SHP77 treated with DMSO at 0.1 percent for 48 hours (cell line): ENCODE measurements around the gene NUP133.
"Not testable (repeated sequence)": the region's sequence is repeated elsewhere in the genome, so short reads cannot be mapped to it uniquely, and the experiment has no call there.

Experiments used
- DNase-seq: peaks from one replicate; lab custom pipeline; 2025; lab: John Stamatoyannopoulos, UW

NUP133 gene

DNA sequence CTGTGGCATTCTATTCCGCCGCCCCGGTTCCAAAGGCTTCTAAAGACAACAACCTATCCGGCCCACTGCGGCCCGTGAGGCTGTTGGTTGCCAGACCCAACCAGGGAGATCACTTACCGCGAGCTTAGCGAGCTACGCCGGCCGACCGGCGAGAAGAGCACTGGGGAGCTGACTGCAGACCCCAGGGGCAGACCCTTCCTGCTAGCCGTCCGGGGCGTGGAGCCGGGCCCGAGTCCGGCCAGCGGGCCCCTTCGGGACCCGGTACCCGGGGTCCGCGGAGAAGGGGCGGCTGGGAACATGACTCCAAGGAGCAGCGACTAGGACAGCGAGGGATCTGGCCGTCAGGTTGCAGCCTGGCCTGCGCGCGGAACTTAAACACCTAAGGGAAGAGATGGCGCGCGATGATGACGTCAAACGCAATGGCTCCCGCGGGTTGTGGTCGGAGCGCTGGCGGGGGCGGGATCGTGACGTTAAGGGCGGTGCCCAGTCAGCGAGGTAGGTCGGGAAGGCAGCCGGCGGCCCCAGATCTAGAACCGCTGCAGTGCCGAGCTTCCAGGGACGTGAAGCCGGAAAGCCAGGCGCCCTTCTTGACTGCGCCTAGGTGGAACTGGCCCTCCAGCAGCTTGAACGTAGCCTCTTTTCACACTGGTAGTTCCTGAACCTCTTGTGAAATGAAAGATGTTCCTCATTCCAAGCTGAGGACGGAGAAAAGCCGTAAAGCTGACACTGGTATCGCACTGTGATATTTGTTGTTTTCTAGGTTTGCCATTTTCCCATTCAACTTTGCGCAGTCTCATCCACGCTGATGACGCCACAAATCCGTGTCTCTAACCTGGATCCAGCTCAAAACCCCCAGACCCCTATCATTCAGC, at the start of gene NUP133:
Gene NUP133 (minus strand): TSS at position 391 of the 872 bp plus-strand sequence. CDS start 92 bp downstream, at position 299.
- DNase-seq = peak; percentile 94

DNA sequence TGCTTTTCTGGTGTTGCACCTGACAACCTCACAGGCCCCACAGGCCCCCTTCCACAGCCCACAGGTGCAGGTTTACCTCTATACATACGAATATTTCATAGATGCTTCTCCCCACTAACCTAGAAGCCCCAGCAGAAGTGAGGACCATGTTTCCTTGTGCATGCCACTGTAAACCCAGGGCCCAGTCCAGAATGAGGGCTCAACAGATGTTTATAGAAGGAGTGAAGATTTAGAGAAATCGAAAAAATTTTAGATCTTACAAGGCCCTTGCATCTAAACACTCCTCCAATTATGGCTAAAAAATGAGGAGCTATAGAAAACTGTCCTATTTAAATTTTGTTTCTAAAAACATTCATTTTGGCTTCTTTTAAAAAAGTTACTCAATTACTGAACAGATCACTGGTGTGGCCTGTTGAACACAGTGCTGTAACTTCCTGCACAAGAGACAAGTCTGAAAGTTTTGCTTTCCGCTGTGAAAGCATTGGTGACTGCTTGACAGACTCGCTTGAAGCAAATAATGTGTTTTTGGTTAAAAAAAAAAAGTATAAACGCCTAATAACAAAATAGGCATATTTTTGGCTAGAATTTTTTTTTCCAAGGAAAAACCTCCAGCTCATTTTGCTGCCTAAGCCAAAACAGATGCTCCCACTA, 49.2 kb upstream of the NUP133 start:
- no peak for DNase-seq

DNA sequence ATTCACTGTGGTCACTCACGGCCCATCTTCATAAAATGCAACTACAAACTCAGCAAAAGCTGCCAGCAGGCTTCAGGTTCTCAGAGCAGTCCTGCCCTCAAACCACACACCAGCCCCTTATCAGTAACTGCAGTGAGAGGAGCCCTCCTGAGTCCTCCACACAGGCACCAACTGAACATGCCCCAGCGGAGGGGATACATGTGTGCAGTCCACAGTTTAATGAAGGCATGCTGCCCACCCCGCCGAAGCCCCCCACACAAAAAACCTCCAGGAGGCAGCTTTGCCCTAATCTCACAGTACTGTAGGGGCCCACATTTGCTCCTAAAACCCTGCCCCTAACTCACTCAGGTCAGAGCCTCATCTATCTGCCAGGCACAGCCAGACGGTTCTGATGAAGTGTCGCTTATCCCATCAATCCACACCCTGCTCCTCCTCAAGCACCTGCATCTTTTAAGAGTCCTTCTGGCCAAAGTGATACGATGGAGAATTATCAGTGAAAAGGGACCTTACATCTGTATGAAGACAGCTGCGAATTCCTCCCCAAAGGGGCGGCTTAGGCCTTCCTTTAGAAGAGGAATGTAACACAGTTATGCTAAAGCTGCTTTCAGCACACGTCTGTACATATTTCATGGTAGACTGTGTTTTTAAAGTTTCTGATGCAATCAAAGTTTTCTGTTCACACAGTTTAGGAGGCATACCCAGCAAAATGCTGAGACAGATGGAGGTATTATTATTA, 46.9 kb upstream of the NUP133 start:
- no peak for DNase-seq

DNA sequence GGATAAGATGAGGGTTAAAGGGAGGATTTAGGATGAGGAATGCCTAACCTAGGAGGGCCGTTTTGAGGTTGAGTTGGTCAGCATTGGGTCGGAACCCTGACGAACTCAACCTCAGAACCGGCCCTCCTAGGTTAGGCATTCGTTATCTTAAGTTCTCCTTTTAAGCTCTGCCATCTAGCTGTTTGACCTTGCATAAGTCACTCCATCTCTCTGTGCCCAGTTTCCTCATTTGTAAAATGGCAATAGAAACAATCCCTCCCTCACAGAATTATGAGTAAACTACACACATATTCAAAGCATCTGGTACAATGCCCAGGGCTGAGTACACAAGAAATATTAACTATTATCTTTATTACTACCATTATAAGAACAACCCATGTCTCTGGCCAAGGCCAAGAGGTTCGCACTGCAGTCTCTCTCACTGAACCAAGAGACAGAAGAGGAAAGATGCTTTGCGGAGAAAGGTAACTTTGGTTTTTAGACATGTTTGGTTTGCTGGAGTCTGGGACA, 45.5 kb upstream of the NUP133 start:
- no peak for DNase-seq

DNA sequence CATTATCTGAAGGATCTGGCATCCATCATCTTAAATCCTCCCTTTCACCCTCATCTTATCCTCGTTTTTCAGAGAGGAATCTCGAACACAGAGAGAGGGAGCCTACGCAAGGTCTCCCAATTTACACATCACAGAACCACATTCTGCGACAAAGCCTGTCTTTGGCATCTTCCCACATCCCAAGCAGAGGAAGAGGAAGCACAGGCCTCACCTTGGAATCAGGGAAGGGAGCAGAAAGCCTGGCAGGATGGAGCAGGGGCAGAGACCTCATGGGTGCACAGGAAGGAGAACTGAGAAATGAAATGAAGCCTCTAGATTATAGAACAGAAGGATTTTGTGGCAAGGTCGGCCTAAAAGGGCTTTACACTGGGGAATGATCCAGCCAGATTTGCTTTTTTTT, 44.6 kb upstream of the NUP133 start:
- DNase-seq = no peak

DNA sequence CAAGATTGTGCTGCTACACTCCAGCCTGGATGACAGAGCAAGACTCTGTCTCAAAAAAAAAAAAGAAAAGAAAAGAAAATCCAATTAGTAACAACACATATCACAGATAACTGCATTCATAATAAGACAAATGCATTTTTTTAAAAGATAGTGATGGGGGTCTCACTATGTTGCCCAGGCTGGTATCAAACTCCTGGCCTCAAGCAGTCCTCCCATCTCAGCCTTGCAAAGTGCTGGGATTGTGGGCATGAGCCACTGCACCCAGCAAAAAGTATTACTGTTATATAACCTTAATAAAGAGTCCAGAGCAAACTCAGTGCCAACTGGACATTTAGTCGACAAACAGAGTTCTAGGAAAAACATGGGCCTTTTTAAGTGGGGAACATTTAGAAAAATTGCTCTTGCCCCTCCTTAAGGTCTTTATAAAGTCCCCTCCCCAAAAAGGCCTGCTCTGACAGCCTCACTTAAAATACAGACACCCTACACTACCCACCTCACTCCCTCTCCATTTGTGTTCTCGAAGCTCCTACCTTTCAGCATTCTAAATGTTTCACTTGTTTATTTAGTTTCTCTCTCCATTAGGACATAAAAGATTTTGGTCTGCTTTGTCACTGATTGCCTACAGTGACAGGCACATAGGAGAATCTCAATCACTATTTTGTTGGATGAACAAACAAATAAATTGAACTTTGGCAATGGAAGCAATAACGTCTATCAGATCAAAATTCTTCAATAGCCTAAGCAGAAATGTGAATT, 42.8 kb upstream of the NUP133 start:
- DNase-seq = no peak

DNA sequence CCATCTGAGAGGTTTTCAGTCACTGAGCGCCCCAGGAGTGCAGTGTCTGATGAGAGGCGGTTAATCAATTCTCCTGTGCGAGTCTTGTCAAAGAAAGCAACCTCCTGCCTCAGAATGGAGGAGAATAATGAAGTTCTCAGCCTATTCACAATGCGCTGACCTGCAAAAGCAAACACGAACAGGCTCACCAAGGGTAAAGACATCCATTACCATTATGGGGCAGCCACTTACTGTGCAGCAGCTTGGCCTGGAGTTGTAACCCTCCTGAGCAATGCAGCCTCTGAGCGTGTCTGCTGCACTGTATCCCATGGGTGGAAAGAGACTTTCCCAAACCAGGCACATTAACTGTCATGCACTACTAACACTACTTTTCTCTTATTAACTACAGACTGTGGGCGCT, 39.4 kb upstream of the NUP133 start:
- no peak for DNase-seq

DNA sequence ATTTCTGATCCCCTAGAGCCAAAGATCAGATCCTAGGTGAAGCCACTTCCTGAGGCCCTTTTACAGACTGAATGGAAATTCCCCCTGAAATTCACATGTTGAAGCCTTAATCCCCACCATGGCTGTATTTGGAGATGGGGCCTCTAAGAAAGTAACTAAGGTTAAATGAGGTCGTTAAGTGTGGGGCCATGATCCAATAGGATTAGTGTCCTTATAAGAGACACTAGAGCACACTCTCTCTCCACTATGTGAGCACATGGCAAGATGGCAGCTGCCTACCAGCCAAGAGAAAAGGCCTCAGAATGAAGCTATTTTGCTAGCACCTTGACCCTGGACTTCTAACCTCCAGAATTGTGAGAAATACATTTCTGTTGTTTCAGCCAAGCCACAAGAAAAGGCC, 36.4 kb upstream of the NUP133 start:
- DNase-seq = no peak

DNA sequence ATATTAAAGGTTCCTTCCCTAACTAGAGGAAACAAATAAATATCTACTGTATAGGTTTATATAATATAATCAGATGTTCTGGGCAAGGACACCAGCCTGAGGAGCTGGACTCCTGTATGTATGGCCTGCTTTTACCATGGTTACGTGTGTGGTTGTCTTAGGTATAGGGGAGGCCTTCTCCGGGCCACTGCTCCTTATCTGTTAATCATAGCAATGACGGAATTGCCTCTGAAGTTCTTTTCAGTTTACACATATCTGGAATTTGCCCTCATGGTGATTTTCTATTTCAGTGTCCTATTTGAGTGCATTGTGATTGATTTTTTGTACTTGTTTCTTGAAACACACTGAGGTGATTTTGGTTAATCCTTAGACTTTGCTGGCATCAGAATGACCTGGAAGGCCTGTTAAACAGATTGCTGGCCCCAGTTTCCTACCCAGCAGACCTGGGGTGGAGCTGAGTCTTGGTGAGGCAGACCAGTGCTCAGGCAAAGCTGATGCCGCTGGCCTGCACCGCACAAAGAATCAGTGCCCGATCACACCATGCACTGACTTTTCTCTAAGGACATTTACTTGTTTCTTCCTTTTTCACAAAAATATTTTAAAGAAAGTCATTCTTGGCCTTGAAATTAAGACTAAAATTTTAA, 31.8 kb upstream of the NUP133 start:
- DNase-seq = no peak

DNA sequence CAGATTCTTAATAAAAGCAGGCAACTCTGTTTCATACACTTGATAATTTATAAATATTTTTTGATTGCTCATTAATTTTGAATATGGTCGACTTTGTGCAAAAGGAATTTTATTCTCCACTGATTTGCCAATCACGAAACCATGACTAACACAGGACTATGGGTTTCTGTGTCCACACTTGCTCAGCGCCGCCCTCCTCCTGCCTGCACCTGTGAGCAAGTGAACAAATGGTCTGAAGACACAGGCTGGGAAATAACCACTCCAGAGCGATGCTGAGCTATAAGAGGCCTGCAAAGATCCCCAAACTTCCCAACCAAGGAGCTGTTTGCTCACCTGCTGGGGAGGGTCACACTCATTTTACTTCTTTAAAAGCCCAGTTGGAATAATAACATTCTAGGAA, 30.8 kb upstream of the NUP133 start:
- no peak for DNase-seq

DNA sequence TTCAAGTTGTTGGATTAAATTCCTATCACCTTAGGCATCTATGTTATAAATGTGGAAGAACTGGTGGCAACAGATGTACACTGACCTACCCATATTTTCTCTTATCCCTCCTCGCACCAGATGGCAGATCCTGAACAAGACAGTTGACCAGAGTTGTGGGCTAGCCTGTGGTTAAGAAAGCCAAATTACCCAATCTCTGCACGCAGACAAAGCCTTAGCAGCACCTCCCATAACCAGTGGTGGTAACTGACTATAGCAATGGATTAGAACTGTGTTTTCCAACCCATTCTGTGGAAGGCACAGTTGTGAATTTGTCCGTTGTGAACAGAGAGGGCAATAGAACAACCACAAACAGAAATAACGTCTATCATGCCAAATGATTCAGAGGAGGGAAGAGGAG, 29.8 kb upstream of the NUP133 start:
- DNase-seq = no peak

DNA sequence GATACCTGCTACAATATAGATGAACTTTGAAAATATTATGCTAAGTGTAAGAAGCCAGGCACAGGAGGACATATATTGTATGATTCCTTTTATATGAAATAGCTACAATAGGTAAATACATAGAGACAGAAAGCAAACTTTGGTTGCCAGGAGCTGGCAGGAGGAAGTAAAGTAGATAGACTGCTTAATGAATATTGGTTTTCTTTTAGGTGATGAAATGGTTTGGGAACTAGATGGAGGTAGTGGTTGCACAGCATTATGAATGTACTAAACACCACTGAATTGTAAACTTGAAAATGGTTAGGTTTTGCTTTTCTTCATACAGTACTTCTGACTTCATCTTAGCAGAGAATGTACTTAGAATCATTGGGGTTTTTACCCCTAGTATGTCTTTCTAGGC, 28.8 kb upstream of the NUP133 start:
- no peak for DNase-seq

DNA sequence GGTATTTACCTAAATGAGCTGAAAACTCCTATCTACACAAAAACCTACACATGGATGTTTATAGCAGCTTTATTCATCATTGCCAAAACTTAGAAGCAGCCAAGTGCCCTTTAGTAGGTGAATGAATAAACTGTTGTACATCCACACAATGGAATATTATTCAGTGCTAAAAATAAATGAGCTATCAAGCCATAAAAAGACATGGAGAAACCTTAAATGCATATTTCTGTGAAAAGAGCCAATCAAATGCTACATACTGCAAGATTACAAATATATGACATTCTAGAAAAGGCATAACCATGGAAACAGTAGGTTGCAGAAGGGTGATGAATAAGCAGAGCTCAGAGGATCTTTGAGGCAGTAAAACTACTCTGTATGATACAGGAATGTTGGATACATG, 27.1 kb upstream of the NUP133 start:
- DNase-seq = no peak

DNA sequence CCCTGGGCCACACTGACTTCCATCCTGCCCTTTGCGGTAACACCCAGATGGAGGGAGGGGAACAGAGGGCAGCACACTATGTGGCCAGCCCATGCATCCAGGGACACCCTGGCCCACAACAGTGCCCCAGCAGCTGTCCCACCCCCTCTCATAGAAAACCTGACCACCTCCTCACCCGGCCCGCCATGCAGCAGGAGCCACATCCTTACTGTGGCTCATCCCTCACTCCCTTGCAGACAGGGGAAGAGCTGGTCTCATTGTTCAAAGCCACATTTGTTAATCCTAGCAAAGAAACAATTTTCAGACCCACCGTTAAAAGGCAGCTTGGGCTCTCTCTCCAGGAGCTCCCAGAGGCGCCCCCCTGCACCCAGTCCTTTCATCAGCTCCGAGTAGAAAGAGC, 23.2 kb upstream of the NUP133 start:
- no peak for DNase-seq

DNA sequence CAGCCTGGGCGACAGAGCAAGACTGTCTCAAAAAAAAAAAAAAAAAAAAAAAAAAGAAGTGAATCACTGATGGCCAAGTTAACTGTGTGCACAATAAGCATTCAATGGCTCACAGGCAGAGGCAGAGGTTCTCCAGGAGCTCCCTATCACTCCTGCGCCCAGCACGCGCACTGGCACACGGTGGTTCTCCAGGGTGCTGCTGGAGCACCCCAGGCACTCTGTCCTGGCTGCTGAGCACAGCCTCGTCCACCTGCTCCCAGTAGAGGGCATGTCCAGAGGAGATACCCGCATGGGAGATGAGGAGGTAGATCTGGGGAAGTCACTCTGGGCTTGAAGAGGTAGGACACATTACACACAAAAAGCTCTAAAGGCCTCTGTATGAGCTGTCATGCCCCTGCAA, 21.5 kb upstream of the NUP133 start:
- DNase-seq = no peak

DNA sequence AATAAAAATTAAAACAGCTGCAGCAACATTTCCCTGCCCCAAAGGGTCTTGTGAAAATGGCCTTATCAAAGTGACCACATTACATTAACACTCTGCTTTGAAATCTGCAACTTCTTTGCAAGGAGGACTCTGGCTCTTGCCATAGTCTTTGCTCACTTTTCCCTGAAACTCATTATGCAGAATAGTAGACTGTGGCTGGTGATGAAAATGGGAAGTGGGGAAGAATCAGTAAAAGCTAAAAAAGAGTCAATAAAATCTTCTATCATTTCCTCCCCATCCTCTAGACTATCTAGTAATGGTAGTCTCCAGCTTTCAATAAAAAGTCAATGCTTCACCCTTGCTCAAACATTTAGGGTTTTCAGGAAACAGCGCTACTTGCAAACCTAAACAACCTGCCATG, 18.6 kb upstream of the NUP133 start:
- no peak for DNase-seq

DNA sequence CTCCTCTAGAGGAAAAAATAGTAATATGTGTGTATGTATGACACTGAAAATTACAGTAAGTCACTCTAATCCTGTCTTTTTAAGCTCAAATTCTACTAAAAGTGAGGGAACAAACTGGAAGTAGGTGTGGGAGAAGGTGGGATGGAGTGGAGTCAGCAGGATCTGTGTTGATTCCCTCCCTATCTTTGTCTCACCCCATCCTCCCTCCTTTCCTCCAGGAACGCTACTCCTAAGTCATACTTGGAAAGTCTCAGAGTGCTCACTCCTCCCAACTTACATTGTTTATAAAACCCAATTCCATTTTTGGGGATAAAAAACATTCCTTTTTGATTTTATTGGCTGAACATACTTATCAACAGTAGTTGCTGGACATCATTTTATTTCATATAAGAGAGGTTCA, 14.9 kb upstream of the NUP133 start:
- no peak for DNase-seq

DNA sequence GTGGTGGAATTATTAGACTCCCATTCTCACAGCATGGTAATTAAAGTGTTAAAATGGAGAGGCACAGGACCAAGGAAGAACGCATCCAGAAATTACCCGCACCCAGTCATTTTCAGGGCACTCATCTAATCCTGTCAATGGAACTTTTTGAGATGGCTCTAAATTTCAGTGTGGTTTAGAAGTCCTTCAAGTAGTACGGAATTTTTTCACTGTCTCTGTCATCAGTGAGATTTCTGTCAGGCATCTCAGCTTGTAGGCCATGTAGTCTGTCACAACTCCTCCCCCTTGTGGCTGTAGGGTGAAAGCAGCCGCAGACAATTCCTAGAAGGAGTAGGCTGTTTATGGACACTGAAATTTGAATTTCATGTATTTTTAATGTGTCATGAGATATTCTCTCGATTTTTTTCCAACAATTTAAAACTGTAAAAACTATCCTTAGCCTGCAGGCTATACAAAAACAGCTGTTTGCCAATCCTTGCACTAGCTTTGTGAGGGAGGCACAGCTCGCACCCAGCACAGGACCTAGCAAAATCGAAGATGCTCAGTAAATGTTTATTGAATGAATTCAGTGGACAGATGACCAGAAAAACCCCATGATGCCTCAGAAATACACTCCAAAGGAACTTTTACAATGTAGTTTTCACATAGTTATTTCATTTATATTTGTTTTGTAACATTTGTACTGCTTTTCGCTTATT, 6.6 kb upstream of the NUP133 start:
- DNase-seq = peak; percentile 7

DNA sequence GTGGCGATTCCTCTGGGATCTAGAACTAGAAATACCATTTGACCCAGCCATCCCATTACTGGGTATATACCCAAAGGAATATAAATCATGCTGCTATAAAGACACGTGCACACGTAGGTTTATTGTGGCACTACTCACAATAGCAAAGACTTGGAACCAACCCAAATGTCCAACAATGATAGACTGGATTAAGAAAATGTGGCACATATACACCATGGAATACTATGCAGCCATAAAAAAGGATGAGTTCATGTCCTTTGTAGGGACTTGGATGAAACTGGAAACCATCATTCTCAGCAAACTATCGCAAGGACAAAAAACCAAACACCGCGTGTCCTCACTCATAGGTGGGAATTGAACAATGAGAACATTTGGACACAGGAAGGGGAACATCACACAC, 3.5 kb upstream of the NUP133 start:
- DNase-seq = not testable (repeated sequence)

DNA sequence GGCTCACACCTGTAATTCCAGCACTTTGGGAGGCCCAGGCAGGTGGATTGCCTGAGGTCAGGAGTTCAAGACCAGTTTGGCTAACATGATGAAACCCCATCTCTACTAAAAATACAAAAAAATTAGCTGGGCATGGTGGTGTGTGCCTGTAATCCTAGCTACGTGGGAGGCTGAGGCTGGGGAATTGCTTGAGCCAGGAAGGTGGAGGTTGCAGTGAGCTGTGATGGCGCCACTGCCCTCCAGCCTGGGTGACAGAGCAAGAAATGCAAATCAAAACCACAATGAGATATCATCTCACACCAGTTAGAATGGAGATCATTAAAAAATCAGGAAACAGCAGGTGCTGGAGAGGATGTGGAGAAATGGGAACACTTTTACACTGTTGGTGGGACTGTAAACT, 3.1 kb upstream of the NUP133 start:
- DNase-seq = not testable (repeated sequence)

DNA sequence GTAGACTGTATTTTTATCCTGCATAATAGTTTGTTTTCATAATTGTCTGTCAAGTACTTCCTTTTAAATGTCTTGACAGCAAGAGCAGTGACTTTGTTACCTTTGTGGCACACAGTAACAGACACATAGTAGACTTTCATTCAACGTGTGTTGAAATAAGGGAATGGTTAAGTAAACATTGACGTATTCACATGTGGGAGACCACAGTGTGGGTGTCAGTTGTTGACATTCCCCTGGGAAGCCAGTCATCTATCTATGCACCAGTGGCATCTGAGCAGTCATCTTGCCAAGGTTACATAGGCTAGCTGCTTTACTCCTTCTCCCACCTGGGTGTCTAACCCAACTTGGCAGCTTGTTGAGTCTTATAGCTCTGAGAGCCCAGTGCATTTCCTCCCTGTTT, 1.4 kb upstream of the NUP133 start:
- DNase-seq = peak; percentile 40
